HepG2 (cell line): ENCODE data around the gene LOC128125822.
A peak's percentile ranks its signal among the peaks of the same experiment; 100 is the strongest.

Experiments used
- CREBL2 ChIP-seq: sonication (generic); formaldehyde crosslinking; IDR thresholded peaks from 2 replicates; pipeline ENCODE4 v1.8.1; 2023; ENCODE audit warnings: missing genetic modification reagents, mild to moderate bottlenecking, borderline replicate concordance
- ELK4 ChIP-seq: sonication (generic); formaldehyde crosslinking; IDR thresholded peaks from 2 replicates; pipeline ENCODE4 v1.9.0; 2021; ENCODE audit warnings: missing genetic modification reagents, borderline replicate concordance
- HIC2 ChIP-seq: sonication (generic); formaldehyde crosslinking; IDR thresholded peaks from 2 replicates; pipeline ENCODE4 v1.9.0; 2022; ENCODE audit warnings: low read depth, missing genetic modification reagents
- MTF2 ChIP-seq: sonication (generic); formaldehyde crosslinking; IDR thresholded peaks from 2 replicates; pipeline ENCODE4 v1.5.0; 2020; ENCODE audit warnings: missing genetic modification reagents, borderline replicate concordance
- NFIB ChIP-seq: sonication (generic); formaldehyde crosslinking; IDR thresholded peaks from 2 replicates; pipeline ENCODE4 v1.9.0; 2021; ENCODE audit warnings: missing genetic modification reagents, mild to moderate bottlenecking, borderline replicate concordance
- NPAS2 ChIP-seq: sonication (generic); formaldehyde crosslinking; IDR thresholded peaks from 2 replicates; pipeline ENCODE4 v1.8.0; 2022; ENCODE audit warnings: mild to moderate bottlenecking, missing genetic modification reagents, borderline replicate concordance
- PLSCR1 ChIP-seq: sonication (generic); formaldehyde crosslinking; IDR thresholded peaks from 2 replicates; pipeline ENCODE4 v1.5.0; 2020; ENCODE audit warnings: missing genetic modification reagents, mild to moderate bottlenecking, borderline replicate concordance
- REXO4 ChIP-seq: sonication (generic); formaldehyde crosslinking; IDR thresholded peaks from 2 replicates; pipeline ENCODE4 v1.8.0; 2022; ENCODE audit warnings: missing genetic modification reagents, mild to moderate bottlenecking, borderline replicate concordance
- SRSF9 ChIP-seq: fragments of 200-400 bp; formaldehyde crosslinking; IDR thresholded peaks from 2 replicates; pipeline ENCODE4 v1.6.1; 2018; ENCODE audit warnings: borderline replicate concordance, mild to moderate bottlenecking, low read depth, low read length; ENCODE audit not compliant: insufficient read depth, poor library complexity, severe bottlenecking
- TCF7 ChIP-seq: sonication (generic); IDR thresholded peaks from 2 replicates; pipeline ENCODE4 v1.6.1; 2016; ENCODE audit warnings: antibody characterized with exemption, low read depth
- ZNF17 ChIP-seq: sonication (generic); formaldehyde crosslinking; IDR thresholded peaks from 2 replicates; pipeline ENCODE4 v1.5.0; 2020; ENCODE audit warnings: mild to moderate bottlenecking, missing genetic modification reagents
- ZNF232 ChIP-seq: sonication (generic); formaldehyde crosslinking; IDR thresholded peaks from 2 replicates; pipeline ENCODE4 v1.4.0; 2020; ENCODE audit warnings: missing genetic modification reagents, borderline replicate concordance
- ZNF292 ChIP-seq: sonication (generic); formaldehyde crosslinking; IDR thresholded peaks from 2 replicates; pipeline ENCODE4 v1.8.1; 2022; ENCODE audit warnings: mild to moderate bottlenecking, low read depth, missing genetic modification reagents, borderline replicate concordance
- ZNF317 ChIP-seq: sonication (generic); formaldehyde crosslinking; IDR thresholded peaks from 2 replicates; pipeline ENCODE4 v1.5.0; 2020; ENCODE audit warnings: mild to moderate bottlenecking, missing genetic modification reagents
- ZNF557 ChIP-seq: sonication (generic); formaldehyde crosslinking; IDR thresholded peaks from 2 replicates; pipeline ENCODE4 v1.4.0; 2020; ENCODE audit warnings: missing genetic modification reagents
- ZNF746 ChIP-seq: sonication (generic); formaldehyde crosslinking; IDR thresholded peaks from 2 replicates; pipeline ENCODE4 v1.8.0; 2022; ENCODE audit warnings: mild to moderate bottlenecking, missing genetic modification reagents
- ZNF766 ChIP-seq: sonication (generic); formaldehyde crosslinking; IDR thresholded peaks from 2 replicates; pipeline ENCODE4 v1.5.0; 2020; ENCODE audit warnings: missing genetic modification reagents, borderline replicate concordance
- ZSCAN5A ChIP-seq: sonication (generic); formaldehyde crosslinking; IDR thresholded peaks from 2 replicates; pipeline ENCODE4 v1.8.0; 2022; ENCODE audit warnings: mild to moderate bottlenecking, missing genetic modification reagents, borderline replicate concordance
- ZUFSP ChIP-seq: sonication (generic); formaldehyde crosslinking; IDR thresholded peaks from 2 replicates; pipeline ENCODE4 v1.9.0; 2021; ENCODE audit warnings: missing genetic modification reagents, mild to moderate bottlenecking, borderline replicate concordance

Gene LOC128125822

GRCh38 chr6:63589952-63590411 lies 17.7 kb downstream of the LOC128125822 start (continued):
- TF ChIP-seq ZSCAN5A (CRISPR knock-in tag) (no peak), ZUFSP (CRISPR knock-in tag) (no peak), ZNF17 (no peak), ZNF557 (no peak), PLSCR1 (no peak), SRSF9 (no peak), HIC2 (CRISPR knock-in tag) (no peak), NFIB (CRISPR knock-in tag) (no peak), ZNF317 (CRISPR knock-in tag) (no peak), MTF2 (CRISPR knock-in tag) (no peak), ZNF232 (CRISPR knock-in tag) (no peak), ZNF766 (CRISPR knock-in tag) (no peak), CREBL2 (no peak), ZNF292 (no peak), ZNF746 (CRISPR knock-in tag) (no peak), TCF7 (peak; percentile 62), REXO4 (CRISPR knock-in tag) (no peak), ELK4 (no peak), NPAS2 (CRISPR knock-in tag) (no peak)
